ENCODE data around the gene MCUR1. TPM values are rescaled to one million over a fixed set of nuclear protein-coding genes. Genes with fewer than 3 reads are reported as not detected.

Gene MCUR1
- total RNA-seq, 1 donor from 2014 or later: 30.7 TPM

GRCh38 chr6:13847326-13848050, 33.1 kb upstream of the MCUR1 start:
- Histone ChIP-seq H3K4me1 (peaks cover 5% of the 10 kb centered on the region), H3K36me3 (no peaks in the 10 kb centered on the region), H3K4me3 (no peak overlapping the region), H3K27me3 (ENCODE audit: low read depth) (peaks cover 24% of the 10 kb centered on the region), H3K27ac (replicated peaks) (no peak overlapping the region), H3K9me3 (replicated peaks) (no peaks in the 10 kb centered on the region)
- no peak for TF ChIP-seq CTCF (IDR thresholded peaks at IDR 0.05; ENCODE audit: borderline replicate concordance)
- intact Hi-C loops (cut with micrococcal nuclease): no loop called here
- no peak for DNase-seq

GRCh38 chr6:13846841-13847240, 32.5 kb upstream of the MCUR1 start:
- intact Hi-C loops (cut with micrococcal nuclease): no loop called here
- H3K36me3 ChIP-seq: no peaks in the 10 kb centered on the region
- H3K4me1 ChIP-seq: peaks cover 5% of the 10 kb centered on the region

GRCh38 chr6:13841936-13842335, 27.6 kb upstream of the MCUR1 start:
- H3K4me3 ChIP-seq: no peak overlapping the region
- TF ChIP-seq CTCF (IDR thresholded peaks at IDR 0.05; ENCODE audit: borderline replicate concordance): no peak
- DNase-seq: no peak
- intact Hi-C loops (cut with micrococcal nuclease): no loop called here
- peaks cover 14% of the 10 kb centered on the region for H3K27me3 ChIP-seq (ENCODE audit: low read depth)
- no peaks in the 10 kb centered on the region for H3K4me1 ChIP-seq
- no peaks in the 10 kb centered on the region for H3K9me3 ChIP-seq (replicated peaks)
- H3K36me3 ChIP-seq: no peaks in the 10 kb centered on the region
- no peak overlapping the region for H3K27ac ChIP-seq (replicated peaks)

More at GRCh38 chr6:13846841-13847240, 32.5 kb upstream of the MCUR1 start:
- Histone ChIP-seq H3K4me3 (no peak overlapping the region), H3K27ac (replicated peaks) (no peak overlapping the region), H3K27me3 (ENCODE audit: low read depth) (peaks cover 22% of the 10 kb centered on the region), H3K9me3 (replicated peaks) (no peaks in the 10 kb centered on the region)
- DNase-seq: no peak
- TF ChIP-seq CTCF (IDR thresholded peaks at IDR 0.05; ENCODE audit: borderline replicate concordance): no peak

- H3K4me3 ChIP-seq: no peak overlapping the region
- no peak for DNase-seq
- H3K36me3 ChIP-seq: no peaks in the 10 kb centered on the region
- no peaks in the 10 kb centered on the region for H3K9me3 ChIP-seq (replicated peaks)
- H3K4me1 ChIP-seq: no peaks in the 10 kb centered on the region
- no peak for TF ChIP-seq CTCF (IDR thresholded peaks at IDR 0.05; ENCODE audit: borderline replicate concordance)
- H3K27me3 ChIP-seq (ENCODE audit: low read depth): no peaks in the 10 kb centered on the region
- intact Hi-C loops (cut with micrococcal nuclease): no loop called here
- no peak overlapping the region for H3K27ac ChIP-seq (replicated peaks)
Observed at GRCh38 chr6:13838616-13839015, 24.3 kb upstream of the MCUR1 start.

- Histone ChIP-seq H3K27ac (replicated peaks) (no peak overlapping the region), H3K4me3 (no peak overlapping the region), H3K36me3 (no peaks in the 10 kb centered on the region), H3K27me3 (ENCODE audit: low read depth) (no peaks in the 10 kb centered on the region), H3K9me3 (replicated peaks) (no peaks in the 10 kb centered on the region), H3K4me1 (no peaks in the 10 kb centered on the region)
- intact Hi-C loops (cut with micrococcal nuclease): no loop called here
- no peak for TF ChIP-seq CTCF (IDR thresholded peaks at IDR 0.05; ENCODE audit: borderline replicate concordance)
- no peak for DNase-seq
Observed at GRCh38 chr6:13836170-13836569, 21.8 kb upstream of the MCUR1 start.
